ENCODE data around the gene SCAP.

DNA sequence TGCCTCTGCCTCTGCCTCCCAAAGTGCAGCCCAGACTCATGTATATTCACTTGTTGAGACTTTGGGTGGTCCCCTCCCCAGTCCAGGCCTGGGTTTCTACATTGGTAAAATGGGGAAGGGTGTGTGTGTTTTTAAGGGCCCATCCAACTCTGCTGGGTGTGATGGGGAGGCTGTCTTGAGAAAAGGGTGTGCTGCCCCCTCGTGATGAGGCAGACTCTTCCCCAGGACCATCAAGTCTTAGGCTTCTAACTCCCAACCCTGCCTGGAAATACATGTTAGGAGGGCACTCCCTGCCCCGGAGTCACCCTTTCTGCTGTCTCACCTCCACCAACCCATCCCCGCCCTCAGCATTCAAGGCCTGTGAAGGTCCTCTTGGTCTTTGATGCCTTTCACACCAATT lies 99.3 kb downstream of the SCAP start:
- TF ChIP-seq POLR2AphosphoS5 (IDR thresholded peaks at IDR 0.05; ENCODE audit: insufficient read depth in 1 of 2, low read depth in 1 of 2) = no peak
- TF ChIP-seq, protein P1, sequence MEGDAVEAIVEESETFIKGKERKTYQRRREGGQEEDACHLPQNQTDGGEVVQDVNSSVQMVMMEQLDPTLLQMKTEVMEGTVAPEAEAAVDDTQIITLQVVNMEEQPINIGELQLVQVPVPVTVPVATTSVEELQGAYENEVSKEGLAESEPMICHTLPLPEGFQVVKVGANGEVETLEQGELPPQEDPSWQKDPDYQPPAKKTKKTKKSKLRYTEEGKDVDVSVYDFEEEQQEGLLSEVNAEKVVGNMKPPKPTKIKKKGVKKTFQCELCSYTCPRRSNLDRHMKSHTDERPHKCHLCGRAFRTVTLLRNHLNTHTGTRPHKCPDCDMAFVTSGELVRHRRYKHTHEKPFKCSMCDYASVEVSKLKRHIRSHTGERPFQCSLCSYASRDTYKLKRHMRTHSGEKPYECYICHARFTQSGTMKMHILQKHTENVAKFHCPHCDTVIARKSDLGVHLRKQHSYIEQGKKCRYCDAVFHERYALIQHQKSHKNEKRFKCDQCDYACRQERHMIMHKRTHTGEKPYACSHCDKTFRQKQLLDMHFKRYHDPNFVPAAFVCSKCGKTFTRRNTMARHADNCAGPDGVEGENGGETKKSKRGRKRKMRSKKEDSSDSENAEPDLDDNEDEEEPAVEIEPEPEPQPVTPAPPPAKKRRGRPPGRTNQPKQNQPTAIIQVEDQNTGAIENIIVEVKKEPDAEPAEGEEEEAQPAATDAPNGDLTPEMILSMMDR (IDR thresholded peaks at IDR 0.05) = no peak
- TF ChIP-seq POLR2A (IDR thresholded peaks at IDR 0.05) = no peak

Measured in vagina (tissue), 2 donors.